Lung (tissue), 12 donors: ENCODE results near the gene ADCY1. TPM values are rescaled to one million over a fixed set of nuclear protein-coding genes. Genes with fewer than 3 reads are reported as not detected.

Source experiments
- ATAC-seq: fragments of 200-7000 bp; cut with Tn5 transposase; one replicate; pipeline ENCODE4 v1.9.1; 2020; ENCODE audit warnings: moderate number of reproducible peaks; ENCODE audit not compliant: insufficient read depth, low FRiP score
- DNase-seq, 3 donors: peaks; one replicate each; pipeline ENCODE4 v3.0.0-alpha.2; 2013 to 2017
- H3K27ac ChIP-seq, 2 donors: one replicate each; pipeline ENCODE4 v1.5.1; 2013; ENCODE audit warnings: mild to moderate bottlenecking in 2 of 2, moderate library complexity in 2 of 2, control low read depth in 1 of 2, inconsistent platforms in 1 of 2, low read depth in 1 of 2, low read length in 1 of 2
- H3K27me3 ChIP-seq, 3 donors: one replicate each; pipeline ENCODE4 v1.5.1; 2013; ENCODE audit warnings: low read length in 2 of 3; ENCODE audit not compliant: control insufficient read depth in 3 of 3, insufficient read depth in 3 of 3
- H3K36me3 ChIP-seq, 4 donors: one replicate each; pipeline ENCODE4 v1.5.1; 2013; ENCODE audit warnings: low read length in 4 of 4, mild to moderate bottlenecking in 1 of 4, moderate library complexity in 1 of 4; ENCODE audit not compliant: control insufficient read depth in 4 of 4, insufficient read depth in 4 of 4
- H3K4me1 ChIP-seq, 5 donors: one replicate each; pipeline ENCODE4 v1.5.1; 2013; ENCODE audit warnings: low read length in 5 of 5, mild to moderate bottlenecking in 2 of 5, moderate library complexity in 1 of 5; ENCODE audit not compliant: control insufficient read depth in 5 of 5, insufficient read depth in 5 of 5
- H3K4me3 ChIP-seq: one replicate; pipeline ENCODE4 v1.5.1; 2013; ENCODE audit warnings: mild to moderate bottlenecking, control low read depth, moderate library complexity
- H3K9ac ChIP-seq, 2 donors: one replicate each; pipeline ENCODE4 v1.5.1; 2013; ENCODE audit warnings: low read length in 2 of 2, control low read depth in 1 of 2; ENCODE audit not compliant: insufficient read depth in 1 of 2
- H3K9me3 ChIP-seq, 4 donors: one replicate each; pipeline ENCODE4 v1.5.1; 2013; ENCODE audit warnings: low read length in 3 of 4, mild to moderate bottlenecking in 1 of 4, moderate library complexity in 1 of 4; ENCODE audit not compliant: control insufficient read depth in 4 of 4, insufficient read depth in 3 of 4
- CTCF ChIP-seq: IDR thresholded peaks from 2 replicates; pipeline ENCODE4 v1.5.1; 2012; ENCODE audit warnings: mild to moderate bottlenecking; ENCODE audit errors: control extremely low read depth, extremely low read depth
- WGBS, 2 donors: extraction: QIAGEN DNeasy Blood & Tissue Kit; methylation state at CpG; one replicate each; pipeline ENCODE4 v1.1.7; 2013; 5-methylcytosine and 5-hydroxymethylcytosine counted together
- polyA plus RNA-seq, 2 donors: library from polyadenylated mRNA; stranded (reverse); fragments of 200-250 nt; gene quantifications; one replicate each; pipeline ENCODE4 v1.2.1, GENCODE V29; 2013
- total RNA-seq, 2 donors: library from RNA; depleted of rRNA in 1 of 2; stranded (reverse); fragments of >200 nt in 1 of 2; gene quantifications; one replicate each; pipeline ENCODE4 v1.2.1, GENCODE V29; 2014 to 2021
- donor health status: control.
- donor health status: control.
- donor health status: Bipolar disorder and iron deficiency.
- donor health status: healthy.
- donor health status: DM: yes; HTN: yes; CAD: no.

The ADCY1 gene
- total and polyA plus RNA-seq, 4 donors = 0.14 to 1.8 (median 0.28) TPM

- Histone ChIP-seq H3K9me3 (no peaks in the 10 kb centered on the region), H3K27ac (no peak overlapping the region), H3K4me1 (peaks cover 0 to 4% (median 0%) of the 10 kb centered on the region in 5 donors), H3K36me3 (no peaks in the 10 kb centered on the region), H3K27me3 (no peaks in the 10 kb centered on the region), H3K9ac (no peak overlapping the region), H3K4me3 (no peak overlapping the region)
- DNase-seq (peak in 1 of 3 donors; percentile 2), ATAC-seq (no peak)
- TF ChIP-seq CTCF = no peak
Measured at GRCh38 chr7:45690762-45691150, 116.6 kb downstream of the ADCY1 start.

- DNase-seq = no peak
- H3K36me3 ChIP-seq = no peaks in the 10 kb centered on the region
- H3K27me3 ChIP-seq = no peaks in the 10 kb centered on the region
- WGBS, 2 donors = 80 to 85% methylated on average over 6 of the region's 6 CpGs
- no peak for ATAC-seq
- no peak overlapping the region for H3K4me3 ChIP-seq
- H3K27ac ChIP-seq = no peak overlapping the region
- H3K9ac ChIP-seq = no peak overlapping the region
- no peaks in the 10 kb centered on the region for H3K9me3 ChIP-seq
- no peak for TF ChIP-seq CTCF
- peaks cover 0 to 3% (median 0%) of the 10 kb centered on the region in 5 donors for H3K4me1 ChIP-seq
Measured at GRCh38 chr7:45691155-45691656, 117.0 kb downstream of the ADCY1 start.

- no peak for TF ChIP-seq CTCF
- Histone ChIP-seq H3K4me3 (no peak overlapping the region), H3K9me3 (no peaks in the 10 kb centered on the region), H3K9ac (no peak overlapping the region), H3K27ac (no peak overlapping the region), H3K36me3 (no peaks in the 10 kb centered on the region), H3K4me1 (peaks cover 0 to 3% (median 0%) of the 10 kb centered on the region in 5 donors), H3K27me3 (no peaks in the 10 kb centered on the region)
- WGBS, 2 donors = 93 to 96% methylated on average over 3 of the region's 3 CpGs
- no peak for ATAC-seq
- DNase-seq = no peak
Measured at GRCh38 chr7:45692031-45692430, 117.9 kb downstream of the ADCY1 start.
